Hepatocyte (in vitro differentiated cells): ENCODE data around the gene SCO1.

Experiments
- CTCF ChIP-seq: fragments of 200-600 bp; sonication (generic); IDR thresholded peaks from 2 replicates; pipeline ENCODE4 v1.5.1; 2016; ENCODE audit warnings: antibody characterized with exemption, mild to moderate bottlenecking; ENCODE audit not compliant: poor library complexity
- EZH2 ChIP-seq: fragments of 200-600 bp; sonication (generic); IDR thresholded peaks from 2 replicates; pipeline ENCODE4 v1.6.1; 2016; ENCODE audit warnings: antibody characterized with exemption, mild to moderate bottlenecking, borderline replicate concordance
- EZH2phosphoT487 ChIP-seq: fragments of 200-600 bp; sonication (generic); IDR thresholded peaks from one replicate; pipeline ENCODE4 v1.6.1; 2018; ENCODE audit warnings: antibody characterized with exemption, mild to moderate bottlenecking, low read depth, moderate library complexity; ENCODE audit not compliant: unreplicated experiment, severe bottlenecking

GRCh38 chr17:10631048-10631700 is 66.2 kb downstream of the SCO1 start:
- TF ChIP-seq CTCF (peak; percentile 68), EZH2phosphoT487 (no peak), EZH2 (no peak)
